ENCODE data around the gene PARP14.

DNA sequence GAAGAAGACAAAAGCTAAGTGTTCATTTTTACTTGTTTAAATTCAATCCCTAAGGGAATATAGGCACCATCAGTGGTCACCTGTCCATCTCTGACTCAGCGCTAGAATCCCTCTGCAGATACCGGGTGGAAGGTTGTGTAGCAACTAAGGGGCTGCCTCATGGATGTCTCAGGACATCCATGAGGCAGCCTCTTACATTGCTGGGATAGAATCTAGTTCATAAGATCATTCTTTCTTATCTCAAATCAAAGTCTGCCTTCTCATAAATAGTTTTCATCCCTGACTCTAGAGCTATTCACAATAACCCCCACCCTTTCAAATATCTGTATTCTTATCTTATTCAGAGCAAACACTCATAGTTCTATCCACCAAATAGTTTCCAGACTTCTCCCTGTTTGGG, 74.9 kb downstream of the PARP14 start:
- TF ChIP-seq, protein P1, sequence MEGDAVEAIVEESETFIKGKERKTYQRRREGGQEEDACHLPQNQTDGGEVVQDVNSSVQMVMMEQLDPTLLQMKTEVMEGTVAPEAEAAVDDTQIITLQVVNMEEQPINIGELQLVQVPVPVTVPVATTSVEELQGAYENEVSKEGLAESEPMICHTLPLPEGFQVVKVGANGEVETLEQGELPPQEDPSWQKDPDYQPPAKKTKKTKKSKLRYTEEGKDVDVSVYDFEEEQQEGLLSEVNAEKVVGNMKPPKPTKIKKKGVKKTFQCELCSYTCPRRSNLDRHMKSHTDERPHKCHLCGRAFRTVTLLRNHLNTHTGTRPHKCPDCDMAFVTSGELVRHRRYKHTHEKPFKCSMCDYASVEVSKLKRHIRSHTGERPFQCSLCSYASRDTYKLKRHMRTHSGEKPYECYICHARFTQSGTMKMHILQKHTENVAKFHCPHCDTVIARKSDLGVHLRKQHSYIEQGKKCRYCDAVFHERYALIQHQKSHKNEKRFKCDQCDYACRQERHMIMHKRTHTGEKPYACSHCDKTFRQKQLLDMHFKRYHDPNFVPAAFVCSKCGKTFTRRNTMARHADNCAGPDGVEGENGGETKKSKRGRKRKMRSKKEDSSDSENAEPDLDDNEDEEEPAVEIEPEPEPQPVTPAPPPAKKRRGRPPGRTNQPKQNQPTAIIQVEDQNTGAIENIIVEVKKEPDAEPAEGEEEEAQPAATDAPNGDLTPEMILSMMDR (IDR thresholded peaks at IDR 0.05; ENCODE audit: low read depth, low read length), result no peak
- TF ChIP-seq MYC (IDR thresholded peaks at IDR 0.05; ENCODE audit: low read depth, low read length), result no peak

Data from NB4 (cell line).